ENCODE data around the gene SMCP.

The SMCP gene

GRCh38 chr1:152886758-152887409, 8.8 kb downstream of the SMCP start:
- no peak for DNase-seq (ENCODE audit: low spot score)

GRCh38 chr1:152888126-152888525, 10.0 kb downstream of the SMCP start:
- no peak for DNase-seq (ENCODE audit: low spot score)

GRCh38 chr1:152899027-152899426, 20.9 kb downstream of the SMCP start:
- DNase-seq (ENCODE audit: low spot score) = no peak

- DNase-seq (ENCODE audit: low spot score) = no peak
Observed at GRCh38 chr1:152899883-152900282, 21.8 kb downstream of the SMCP start.

GRCh38 chr1:152901631-152902030, 23.5 kb downstream of the SMCP start:
- DNase-seq (ENCODE audit: low spot score) = no peak

GRCh38 chr1:152902636-152903035, 24.5 kb downstream of the SMCP start:
- no peak for DNase-seq (ENCODE audit: low spot score)

- DNase-seq (ENCODE audit: low spot score) = no peak
Observed at GRCh38 chr1:152904688-152905440, 26.7 kb downstream of the SMCP start.

- DNase-seq (ENCODE audit: low spot score) = no peak
Observed at GRCh38 chr1:152906023-152906565, 28.0 kb downstream of the SMCP start.

- no peak for DNase-seq (ENCODE audit: low spot score)
Observed at GRCh38 chr1:152907686-152908601, 29.8 kb downstream of the SMCP start, which contains the start of gene IVL. IVL (plus strand) TSS chr1:152908546; CDS start chr1:152909798, 1,252 bp downstream.

- DNase-seq (ENCODE audit: low spot score) = no peak
Observed at GRCh38 chr1:152909206-152909605, 31.1 kb downstream of the SMCP start.

- DNase-seq (ENCODE audit: low spot score) = no peak
Observed at GRCh38 chr1:152912471-152912870, 34.3 kb downstream of the SMCP start.

GRCh38 chr1:152912900-152913299, 34.8 kb downstream of the SMCP start:
- no peak for DNase-seq (ENCODE audit: low spot score)

- no peak for DNase-seq (ENCODE audit: low spot score)
Observed at GRCh38 chr1:152917794-152918193, 39.7 kb downstream of the SMCP start.

GRCh38 chr1:152919071-152919470, 40.9 kb downstream of the SMCP start:
- DNase-seq (ENCODE audit: low spot score) = no peak

- DNase-seq (ENCODE audit: low spot score) = no peak
Observed at GRCh38 chr1:152924191-152924590, 46.1 kb downstream of the SMCP start.

- no peak for DNase-seq (ENCODE audit: low spot score)
Observed at GRCh38 chr1:152926091-152926490, 48.0 kb downstream of the SMCP start.

- DNase-seq (ENCODE audit: low spot score) = no peak
Observed at GRCh38 chr1:152928671-152929070, 50.5 kb downstream of the SMCP start.

- DNase-seq (ENCODE audit: low spot score) = no peak
Observed at GRCh38 chr1:152932170-152932811, 54.2 kb downstream of the SMCP start.

GRCh38 chr1:152933196-152933595, 55.1 kb downstream of the SMCP start:
- DNase-seq (ENCODE audit: low spot score) = no peak
